Measurements from ENCODE around the gene PNPLA3. TPM values are rescaled to one million over a fixed set of nuclear protein-coding genes. Genes with fewer than 3 reads are reported as not detected.

The PNPLA3 gene, protein sequence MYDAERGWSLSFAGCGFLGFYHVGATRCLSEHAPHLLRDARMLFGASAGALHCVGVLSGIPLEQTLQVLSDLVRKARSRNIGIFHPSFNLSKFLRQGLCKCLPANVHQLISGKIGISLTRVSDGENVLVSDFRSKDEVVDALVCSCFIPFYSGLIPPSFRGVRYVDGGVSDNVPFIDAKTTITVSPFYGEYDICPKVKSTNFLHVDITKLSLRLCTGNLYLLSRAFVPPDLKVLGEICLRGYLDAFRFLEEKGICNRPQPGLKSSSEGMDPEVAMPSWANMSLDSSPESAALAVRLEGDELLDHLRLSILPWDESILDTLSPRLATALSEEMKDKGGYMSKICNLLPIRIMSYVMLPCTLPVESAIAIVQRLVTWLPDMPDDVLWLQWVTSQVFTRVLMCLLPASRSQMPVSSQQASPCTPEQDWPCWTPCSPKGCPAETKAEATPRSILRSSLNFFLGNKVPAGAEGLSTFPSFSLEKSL
- under 1 TPM in 1 of 4 donors, not detected in 3; 0.32 TPM for total RNA-seq

DNA sequence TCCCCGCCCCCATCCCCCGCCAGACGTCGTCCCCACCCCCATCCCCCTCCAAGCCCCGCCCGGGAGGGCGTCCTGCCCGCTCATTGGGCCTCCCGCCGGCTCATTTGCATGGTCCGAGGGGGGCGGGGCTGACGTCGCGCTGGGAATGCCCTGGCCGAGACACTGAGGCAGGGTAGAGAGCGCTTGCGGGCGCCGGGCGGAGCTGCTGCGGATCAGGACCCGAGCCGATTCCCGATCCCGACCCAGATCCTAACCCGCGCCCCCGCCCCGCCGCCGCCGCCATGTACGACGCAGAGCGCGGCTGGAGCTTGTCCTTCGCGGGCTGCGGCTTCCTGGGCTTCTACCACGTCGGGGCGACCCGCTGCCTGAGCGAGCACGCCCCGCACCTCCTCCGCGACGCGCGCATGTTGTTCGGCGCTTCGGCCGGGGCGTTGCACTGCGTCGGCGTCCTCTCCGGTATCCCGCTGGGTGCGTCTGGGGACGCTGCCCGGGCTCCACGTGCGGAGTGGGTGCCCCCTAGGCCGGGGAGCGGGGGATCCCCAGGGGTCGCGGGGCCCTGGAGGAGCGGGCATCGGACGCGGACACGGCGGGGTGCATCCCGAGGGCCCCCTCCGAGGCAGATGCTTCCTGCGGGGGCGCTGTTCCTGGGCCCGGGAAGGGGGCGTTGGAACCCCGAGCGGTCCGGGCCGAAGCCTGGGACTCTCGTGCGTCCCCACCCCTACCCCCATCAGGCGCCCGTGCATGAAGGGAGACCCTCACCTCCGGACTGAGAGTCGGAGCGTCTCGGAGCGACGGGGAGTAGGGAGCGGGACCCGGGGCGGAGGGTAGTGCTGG is at the start of gene PNPLA3:
PNPLA3 (plus strand) TSS at position 175 of the 834 bp plus-strand sequence; CDS start at position 282, 107 bp downstream.
- Histone ChIP-seq H3K9me3 (no peaks in the 10 kb centered on the region), H3K27me3 (peaks cover 20% of the 10 kb centered on the region), H3K27ac (peak within 1 kb of the TSS in 1 of 4 donors; percentile 18), H3K4me3 (peak within 1 kb of the TSS; percentile 19 to 55 (median 42)), H3K4me1 (peaks cover 3 to 13% (median 10%) of the 10 kb centered on the region in 4 donors), H3K36me3 (no peaks in the 10 kb centered on the region)
- 10% methylated on average over 17 of the region's 100 CpGs; no CpG with 5 or more reads in 1 of the 2 donors for WGBS, 2 donors (ENCODE audit: low coverage in 1 of 2)
- DNase-seq = peak; percentile 87
- intact Hi-C loops (cut with DNase I; ENCODE audit: low total_unique reads) (no loop called here), in situ Hi-C loops (cut with MboI; ENCODE audit: low pct_ligation_motif_present in 1 of 4, low pct_unique_long_range_greater_than_20kb in 1 of 4, low sequenced_read_pairs in 3 of 4) (no loop called here)
- TF ChIP-seq POLR2AphosphoS5 (IDR thresholded peaks at IDR 0.05) (peak in 2 of 3 donors; percentile 22 to 73), POLR2A (IDR thresholded peaks at IDR 0.05) (peak; percentile 12)
- TF ChIP-seq, protein P1, sequence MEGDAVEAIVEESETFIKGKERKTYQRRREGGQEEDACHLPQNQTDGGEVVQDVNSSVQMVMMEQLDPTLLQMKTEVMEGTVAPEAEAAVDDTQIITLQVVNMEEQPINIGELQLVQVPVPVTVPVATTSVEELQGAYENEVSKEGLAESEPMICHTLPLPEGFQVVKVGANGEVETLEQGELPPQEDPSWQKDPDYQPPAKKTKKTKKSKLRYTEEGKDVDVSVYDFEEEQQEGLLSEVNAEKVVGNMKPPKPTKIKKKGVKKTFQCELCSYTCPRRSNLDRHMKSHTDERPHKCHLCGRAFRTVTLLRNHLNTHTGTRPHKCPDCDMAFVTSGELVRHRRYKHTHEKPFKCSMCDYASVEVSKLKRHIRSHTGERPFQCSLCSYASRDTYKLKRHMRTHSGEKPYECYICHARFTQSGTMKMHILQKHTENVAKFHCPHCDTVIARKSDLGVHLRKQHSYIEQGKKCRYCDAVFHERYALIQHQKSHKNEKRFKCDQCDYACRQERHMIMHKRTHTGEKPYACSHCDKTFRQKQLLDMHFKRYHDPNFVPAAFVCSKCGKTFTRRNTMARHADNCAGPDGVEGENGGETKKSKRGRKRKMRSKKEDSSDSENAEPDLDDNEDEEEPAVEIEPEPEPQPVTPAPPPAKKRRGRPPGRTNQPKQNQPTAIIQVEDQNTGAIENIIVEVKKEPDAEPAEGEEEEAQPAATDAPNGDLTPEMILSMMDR (IDR thresholded peaks at IDR 0.05) = no peak

DNA sequence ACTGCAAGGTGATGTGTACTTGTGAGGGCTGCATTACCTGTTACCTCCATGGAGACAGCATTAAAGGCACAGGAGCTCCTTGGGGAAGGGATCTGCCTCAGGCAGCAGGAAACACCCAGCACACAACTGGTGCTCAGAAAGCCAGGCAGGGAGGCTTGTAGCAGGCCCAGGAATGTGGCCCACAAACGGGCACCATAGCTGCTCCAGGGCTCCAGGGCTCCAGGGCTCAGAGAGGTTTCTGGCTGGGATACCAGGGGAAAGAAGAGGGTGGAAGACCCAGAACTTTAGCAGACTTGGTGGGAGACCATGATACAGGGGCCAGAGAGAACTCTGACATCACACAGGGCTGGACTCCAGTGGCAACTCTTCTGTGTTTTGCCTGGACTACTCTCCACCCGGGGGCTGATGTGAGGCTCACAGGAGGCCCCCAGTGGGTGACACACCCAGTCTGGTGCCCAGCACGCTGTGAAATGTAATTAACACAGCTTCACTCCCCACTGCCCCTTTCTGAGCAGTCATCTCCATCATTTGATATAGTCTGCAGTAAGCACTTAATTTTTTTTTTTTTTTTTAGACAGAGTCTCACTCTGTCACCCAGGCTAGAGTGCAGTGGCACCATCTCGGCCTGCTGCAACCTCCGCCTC is 46.6 kb upstream of the PNPLA3 start:
- intact Hi-C loops (cut with DNase I; ENCODE audit: low total_unique reads) = no loop called here
- TF ChIP-seq, protein P1 (IDR thresholded peaks at IDR 0.05) = no peak
- TF ChIP-seq POLR2A (IDR thresholded peaks at IDR 0.05) = no peak
- TF ChIP-seq POLR2AphosphoS5 (IDR thresholded peaks at IDR 0.05) = no peak
- no peak for TF ChIP-seq EP300 (IDR thresholded peaks at IDR 0.05; ENCODE audit: low read depth)
- 60% methylated on average over 5 of the region's 5 CpGs; no CpG with 5 or more reads in 1 of the 2 donors for WGBS, 2 donors (ENCODE audit: low coverage in 1 of 2)
- Histone ChIP-seq H3K27me3 (peaks cover 10% of the 10 kb centered on the region), H3K36me3 (no peaks in the 10 kb centered on the region), H3K9me3 (no peaks in the 10 kb centered on the region), H3K27ac (no peak overlapping the region), H3K4me3 (no peak overlapping the region), H3K4me1 (no peaks in the 10 kb centered on the region)
- no peak for DNase-seq
- in situ Hi-C loops (cut with MboI; ENCODE audit: low pct_ligation_motif_present in 1 of 4, low pct_unique_long_range_greater_than_20kb in 1 of 4, low sequenced_read_pairs in 3 of 4) = no loop called here

GRCh38 chr22:43878079-43878795 is 45.4 kb upstream of the PNPLA3 start:
- in situ Hi-C loops (cut with MboI; ENCODE audit: low pct_ligation_motif_present in 1 of 4, low pct_unique_long_range_greater_than_20kb in 1 of 4, low sequenced_read_pairs in 3 of 4) = no loop called here
- intact Hi-C loops (cut with DNase I; ENCODE audit: low total_unique reads) = no loop called here
- 46 to 56% methylated on average over 8 to 12 of the region's 12 CpGs for WGBS, 2 donors (ENCODE audit: low coverage in 1 of 2)

More at GRCh38 chr22:43878079-43878795, 45.4 kb upstream of the PNPLA3 start:
- TF ChIP-seq POLR2A (IDR thresholded peaks at IDR 0.05) (no peak), POLR2AphosphoS5 (IDR thresholded peaks at IDR 0.05) (no peak), EP300 (IDR thresholded peaks at IDR 0.05; ENCODE audit: low read depth) (no peak)
- TF ChIP-seq, protein P1 (IDR thresholded peaks at IDR 0.05) = no peak
- no peaks in the 10 kb centered on the region for H3K4me1 ChIP-seq
- H3K36me3 ChIP-seq = no peaks in the 10 kb centered on the region
- DNase-seq = no peak
- H3K27me3 ChIP-seq = peaks cover 10% of the 10 kb centered on the region
- no peak overlapping the region for H3K4me3 ChIP-seq
- H3K27ac ChIP-seq = no peak overlapping the region
- H3K9me3 ChIP-seq = no peaks in the 10 kb centered on the region

All from transverse colon (tissue), 4 donors.